GM19438 (cell line): ENCODE results near the gene MXD4.

Source experiments
- ATAC-seq: cut with Tn5 transposase; IDR thresholded peaks from one replicate; pipeline ENCODE4 v1.9.1; 2021; ENCODE audit warnings: low read depth; ENCODE audit not compliant: unreplicated experiment

Gene MXD4

DNA sequence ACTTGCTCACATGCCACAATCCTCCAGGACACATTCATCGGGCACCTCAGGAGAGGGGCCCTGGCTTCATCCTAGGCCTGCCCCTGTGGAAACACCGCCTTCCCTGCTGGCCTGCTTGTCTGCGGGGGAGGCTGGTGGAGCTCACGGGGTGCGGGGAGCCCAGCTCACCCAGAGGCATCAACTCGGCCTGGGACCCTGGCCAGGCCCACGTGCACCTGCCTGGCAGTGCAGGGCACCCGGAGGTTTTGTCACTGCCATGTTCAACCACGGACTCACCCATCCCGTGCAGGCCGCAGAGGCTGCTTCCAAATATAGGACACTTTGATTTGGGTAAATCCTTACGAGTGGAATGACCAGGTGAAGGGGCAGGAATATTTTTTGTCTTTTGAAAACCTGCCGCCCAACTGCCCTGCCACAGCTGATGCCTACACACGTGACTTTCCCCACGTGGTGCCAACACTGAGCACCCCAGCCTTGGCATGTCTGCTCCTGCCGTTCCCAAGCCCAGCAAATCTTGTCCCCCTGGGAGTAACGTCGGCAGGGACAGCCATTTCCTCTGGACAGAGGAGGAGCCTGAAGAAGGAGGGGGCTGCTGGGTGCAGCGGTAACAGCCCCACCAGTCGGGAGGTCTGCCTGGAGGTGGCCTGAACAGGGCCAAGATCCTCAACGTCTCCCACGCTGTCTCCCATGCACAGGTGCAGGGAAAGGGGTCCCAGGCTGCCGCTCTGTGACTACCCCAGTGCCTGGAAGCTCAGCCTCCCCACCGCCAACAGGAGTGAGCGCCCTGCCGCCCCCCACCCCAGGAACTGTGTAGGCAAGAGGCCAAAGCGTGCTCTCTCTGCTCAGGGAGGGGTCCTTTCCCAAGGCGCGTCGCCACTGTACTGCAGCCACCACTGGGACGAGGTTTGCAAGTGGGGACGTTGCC lies 8.5 kb downstream of the MXD4 start:
- ATAC-seq, result no peak

DNA sequence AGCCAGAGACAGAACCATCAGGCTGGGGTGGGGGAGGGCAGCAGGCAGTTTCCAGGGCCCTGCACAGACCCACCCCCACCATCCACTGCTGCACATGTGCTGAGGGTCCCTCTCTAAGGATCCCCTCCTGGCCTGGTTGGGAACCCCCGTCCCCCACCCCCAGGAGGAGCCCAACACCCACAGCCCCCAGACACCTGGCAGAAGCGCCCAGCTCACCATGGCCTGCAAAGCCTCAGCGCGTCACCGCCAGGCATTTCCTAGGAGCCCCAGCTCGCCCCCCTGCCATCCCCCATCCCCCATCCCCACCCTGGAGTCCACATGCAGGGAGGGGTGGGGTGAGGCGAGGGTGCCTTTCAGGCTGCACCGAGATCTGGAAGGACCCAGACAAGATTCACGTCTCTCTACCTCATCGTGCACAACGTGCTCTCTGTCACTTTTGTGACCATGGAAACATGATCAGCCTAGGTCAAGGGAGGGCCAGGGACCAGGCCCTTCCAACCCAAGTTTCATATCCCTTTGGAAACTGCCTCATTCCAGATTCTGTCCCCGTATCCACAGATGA lies 9.3 kb downstream of the MXD4 start:
- ATAC-seq, result no peak

DNA sequence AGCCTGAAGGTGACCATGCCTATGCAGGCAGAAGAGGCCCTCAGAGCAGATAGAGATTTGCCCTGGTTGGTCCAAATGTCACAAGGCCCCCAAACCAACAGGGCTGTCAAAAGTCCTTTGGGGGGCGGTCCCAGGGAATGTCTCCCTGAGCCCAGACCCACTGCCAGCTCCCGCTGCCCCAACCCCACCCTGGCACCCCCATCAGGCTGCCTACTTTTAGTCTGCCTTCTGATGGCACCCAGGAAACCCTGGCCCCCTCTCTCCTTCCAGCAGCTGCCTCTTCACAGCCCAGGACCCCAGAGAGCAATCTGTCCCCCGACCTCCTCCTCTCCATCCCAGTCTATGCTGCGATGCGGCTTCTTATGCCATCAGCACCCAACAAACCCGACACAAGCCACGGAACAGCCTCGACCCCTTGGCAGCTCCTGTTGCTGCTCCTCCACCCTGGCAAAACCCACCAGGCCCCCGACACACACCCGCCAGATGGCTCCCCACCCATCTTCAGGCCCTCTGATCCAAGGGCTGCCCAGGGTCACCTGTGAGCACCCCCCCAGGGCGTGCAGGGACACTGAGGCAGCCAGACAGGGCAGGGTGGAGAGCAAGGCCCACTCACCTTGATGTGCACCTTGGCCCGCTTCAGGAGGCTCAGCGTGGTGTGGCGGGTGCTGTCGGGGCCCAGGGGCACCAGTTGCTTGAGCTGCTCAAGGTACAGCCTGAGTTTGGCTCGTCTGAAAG lies 9.9 kb downstream of the MXD4 start:
- no peak for ATAC-seq

DNA sequence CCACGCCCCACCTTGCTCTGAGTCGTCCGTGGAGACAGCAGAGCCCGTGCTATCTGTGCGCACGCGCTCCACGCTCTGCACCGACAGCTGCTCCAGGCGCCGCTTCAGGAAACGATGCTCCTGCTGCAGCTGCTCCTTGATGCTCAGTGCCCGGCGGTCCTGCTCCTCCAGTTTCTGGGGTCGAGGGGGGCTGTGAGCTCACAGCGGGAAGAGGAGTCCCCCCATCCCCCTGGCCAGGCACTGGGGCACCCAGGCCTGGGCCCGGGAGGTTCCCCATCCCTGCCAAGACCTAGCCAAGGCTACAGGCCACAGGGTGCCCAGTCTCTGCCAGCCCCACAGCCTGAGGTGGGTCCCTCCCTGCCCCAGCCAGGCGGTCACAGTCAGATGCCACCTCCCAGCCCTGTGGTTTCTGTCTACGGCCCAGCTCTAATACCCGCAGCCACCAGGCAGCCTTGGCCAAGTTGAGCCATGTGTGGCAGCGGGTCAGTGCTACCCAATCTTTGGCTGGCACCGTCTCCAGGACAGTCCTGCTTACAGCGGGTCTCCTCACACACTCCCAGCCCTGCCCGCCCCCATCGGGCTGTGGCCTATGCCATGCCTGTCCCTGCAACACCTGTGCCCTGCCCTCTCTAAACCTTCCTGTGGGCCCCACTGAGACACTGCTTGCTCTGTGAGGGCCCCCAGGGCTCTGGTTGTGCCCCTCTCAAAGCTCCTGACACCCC lies 10.7 kb downstream of the MXD4 start:
- no peak for ATAC-seq

DNA sequence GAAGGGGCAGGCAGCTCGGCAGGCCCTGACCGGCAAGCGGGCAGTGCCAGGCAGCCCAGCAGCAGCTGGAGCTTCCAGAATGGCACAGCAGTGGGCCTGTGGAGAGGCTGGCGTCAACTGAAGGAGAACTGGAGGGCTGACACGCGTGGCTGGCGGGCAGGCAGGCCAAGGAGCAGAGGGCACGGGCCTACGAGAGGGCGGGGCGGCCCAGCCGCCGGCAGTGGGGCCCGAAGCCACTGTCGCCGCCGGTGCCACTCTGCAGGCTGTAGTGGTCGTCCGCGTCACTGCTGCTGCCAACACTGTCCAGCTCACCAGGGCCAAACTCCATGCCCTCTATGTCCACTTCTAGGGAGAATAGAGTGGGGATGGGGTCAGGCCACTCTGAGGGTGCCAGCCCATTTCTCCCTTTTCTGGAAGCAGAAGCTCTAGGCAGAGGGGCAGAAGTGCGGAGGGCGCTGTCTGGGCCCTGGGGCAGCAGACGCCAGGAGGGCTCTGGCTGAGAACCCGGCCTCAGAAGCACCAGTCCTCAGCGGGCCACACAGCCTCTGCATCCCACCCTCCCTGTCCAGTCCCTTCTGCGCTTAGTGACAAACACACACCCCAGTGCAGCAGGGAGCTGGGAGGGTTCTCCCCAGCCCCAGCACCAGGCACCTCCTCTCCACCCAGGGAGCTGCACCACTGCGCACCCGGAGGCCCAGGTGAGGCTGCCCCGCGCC lies 11.4 kb downstream of the MXD4 start:
- ATAC-seq, result no peak

DNA sequence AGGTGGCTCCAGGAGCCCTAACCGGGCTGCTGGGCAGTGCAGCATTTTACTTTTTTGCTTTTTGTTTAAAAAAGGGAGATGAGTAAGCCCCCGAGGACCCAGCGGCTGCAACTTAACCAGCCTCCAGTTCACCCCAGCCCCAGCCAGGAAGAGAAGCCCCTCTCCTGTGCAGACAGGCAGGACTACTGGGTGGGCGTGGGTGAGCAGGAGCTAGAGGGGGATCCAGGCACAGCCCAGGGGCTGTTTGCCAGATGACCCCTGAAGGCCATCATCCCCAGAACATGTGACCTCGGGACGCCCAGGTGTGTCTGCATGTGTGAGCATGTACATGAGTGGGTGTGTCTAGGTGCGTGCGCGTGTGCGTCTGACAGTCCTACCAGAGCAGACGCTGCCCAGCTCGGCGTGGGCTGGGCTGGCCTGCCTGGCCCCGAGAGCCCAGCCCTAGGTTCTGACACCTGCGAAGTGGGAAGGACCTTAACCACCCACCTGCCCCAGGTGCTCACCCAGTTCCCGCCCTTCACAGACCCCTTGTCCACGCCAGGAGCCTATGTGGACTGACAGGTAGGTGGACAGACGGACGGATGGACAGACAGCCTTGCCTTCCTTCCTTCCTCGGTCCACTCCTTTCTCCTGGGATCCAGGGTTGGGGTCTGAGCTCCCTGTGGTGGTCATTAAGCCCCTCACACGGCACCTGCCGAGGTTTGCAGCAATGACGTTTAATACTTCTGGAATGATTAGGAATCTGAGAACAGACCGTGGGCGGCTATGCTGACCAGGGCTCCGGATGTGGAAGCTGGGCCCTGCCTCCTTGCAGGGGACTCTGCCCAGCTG lies 12.2 kb downstream of the MXD4 start:
- no peak for ATAC-seq

DNA sequence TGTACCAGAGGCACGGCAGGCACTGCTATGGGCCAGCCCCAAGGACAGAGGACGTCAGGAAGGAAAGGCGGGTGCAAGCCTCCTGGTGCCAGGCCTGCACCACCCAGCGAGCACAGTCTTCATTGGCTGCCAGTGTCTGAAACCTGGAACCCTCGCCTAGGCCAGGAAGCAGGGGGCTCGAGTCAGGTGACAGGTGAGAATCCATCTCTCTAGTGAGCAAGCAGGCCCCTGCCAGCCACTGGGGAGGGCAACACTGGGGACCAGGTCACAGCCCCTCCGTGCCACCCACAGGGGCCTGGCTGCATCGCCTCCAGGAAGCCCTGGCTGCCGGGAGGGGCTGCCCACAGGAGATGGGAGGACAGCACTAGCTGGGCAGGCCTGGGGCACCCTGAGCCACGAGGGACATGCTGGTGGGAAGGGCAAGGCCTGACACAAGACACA lies 13.1 kb downstream of the MXD4 start:
- no peak for ATAC-seq

DNA sequence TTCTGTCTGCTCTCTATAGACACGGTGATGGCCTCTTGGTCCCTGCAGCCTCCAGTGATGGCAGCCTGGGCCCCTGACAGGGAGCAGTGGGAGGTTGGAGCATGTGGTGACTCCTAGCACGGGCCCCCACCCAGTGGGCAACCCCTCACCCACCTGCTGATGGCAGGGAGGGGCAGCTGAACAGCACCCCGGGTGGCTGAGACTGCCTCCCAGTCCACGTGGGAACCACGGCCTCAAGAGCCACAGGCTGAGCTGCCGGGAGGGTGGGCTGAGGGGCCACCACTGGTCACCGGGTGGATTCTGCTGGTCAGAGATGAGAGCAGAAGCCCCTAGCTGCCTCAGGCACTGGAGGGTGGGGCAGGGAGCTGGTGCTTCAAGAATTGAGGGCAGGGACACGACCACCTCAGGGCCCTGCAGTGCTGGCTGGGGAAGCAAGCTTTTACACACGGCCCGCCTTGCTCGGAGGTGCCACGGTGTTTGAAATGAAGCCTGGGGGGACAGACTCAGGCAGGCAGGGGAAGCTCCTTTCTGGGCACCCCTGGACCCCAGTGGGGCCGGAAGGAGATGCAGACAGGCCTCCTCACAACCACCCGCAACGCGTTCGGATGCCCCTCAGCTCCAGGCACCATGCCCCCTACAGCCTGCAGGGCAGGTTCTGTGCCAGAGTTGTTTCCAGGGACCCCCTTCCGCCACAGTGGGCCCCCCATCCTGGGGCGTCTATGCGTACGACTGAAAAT lies 13.7 kb downstream of the MXD4 start:
- ATAC-seq, result no peak

DNA sequence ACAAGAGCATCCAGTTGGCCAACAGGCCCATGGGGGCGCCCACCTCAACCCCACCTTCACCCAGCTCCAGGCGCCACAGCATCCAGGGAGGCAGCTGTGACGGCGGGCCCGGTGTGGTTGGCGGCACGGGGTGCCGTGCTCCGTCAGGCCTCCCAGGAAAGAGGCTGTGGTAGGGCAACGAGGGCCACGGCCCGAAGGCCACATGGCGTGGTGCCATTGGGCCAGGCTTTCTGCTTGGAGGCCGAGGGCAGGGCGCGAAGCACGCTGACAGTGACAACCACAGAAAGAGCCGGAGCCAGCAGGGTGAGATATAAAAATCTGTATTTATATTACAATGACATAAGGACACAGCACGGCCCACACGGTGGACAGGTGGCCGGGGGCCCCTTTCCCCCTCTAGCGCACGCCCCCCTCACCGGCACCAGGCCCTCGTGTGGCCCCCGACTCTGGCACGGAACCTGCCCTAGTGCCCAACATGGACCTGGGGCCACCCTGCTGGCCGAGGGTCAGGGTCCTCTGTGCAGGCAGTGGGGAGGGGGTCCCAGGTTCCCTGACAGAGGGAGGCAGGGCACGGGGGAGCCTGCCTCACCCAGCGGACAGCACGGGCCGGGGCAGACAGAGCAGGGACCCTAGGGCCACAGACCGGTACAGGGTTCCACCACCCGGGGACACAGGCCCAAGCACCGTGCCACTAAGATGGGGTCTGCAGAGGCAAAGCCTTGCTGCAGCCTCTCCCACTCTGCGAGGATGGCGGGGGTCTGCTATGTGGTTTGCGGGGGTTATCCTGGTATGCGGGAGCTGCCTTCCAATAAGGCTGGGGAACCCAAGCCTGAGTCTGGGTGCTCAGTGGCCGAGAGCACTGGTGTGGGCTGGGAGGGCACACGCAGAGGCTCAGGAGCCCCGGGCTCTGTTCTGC lies 14.5 kb downstream of the MXD4 start:
- no peak for ATAC-seq

DNA sequence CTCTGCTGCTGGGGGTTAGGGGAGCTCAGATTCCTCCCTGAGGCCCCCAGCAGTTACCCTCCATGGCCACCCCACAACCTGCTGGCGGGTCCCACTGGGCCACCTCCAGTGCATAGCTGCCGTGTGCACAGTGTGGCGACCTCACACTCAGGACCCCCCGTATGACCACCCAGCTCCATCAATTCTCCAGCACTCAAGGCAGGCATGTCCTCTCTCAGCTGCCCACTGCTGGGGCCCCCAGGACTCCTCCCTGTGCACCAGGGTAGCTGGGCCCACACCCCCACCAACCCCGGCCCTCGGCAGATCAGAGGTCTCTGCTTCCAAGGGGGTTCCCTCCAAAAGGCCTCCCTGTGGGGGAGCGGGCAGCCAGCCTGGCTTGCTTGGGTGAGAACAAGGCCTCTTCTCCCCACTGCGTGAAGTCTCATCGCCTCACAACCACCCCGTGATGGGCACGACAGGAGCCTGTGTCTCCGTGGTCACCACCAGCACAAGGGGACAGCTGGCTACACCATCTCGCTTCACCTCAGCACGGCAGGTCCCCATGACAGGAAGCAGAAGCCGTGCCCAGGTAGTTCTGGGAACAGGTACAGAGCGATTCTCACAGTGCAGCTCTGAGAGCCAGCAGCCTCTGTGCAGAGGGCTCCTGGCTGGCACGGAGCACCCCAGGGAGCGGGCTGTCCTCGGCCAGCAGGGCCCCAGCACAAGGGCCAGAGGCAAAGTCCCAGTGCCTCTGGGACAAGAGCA lies 15.4 kb downstream of the MXD4 start:
- ATAC-seq, result no peak

DNA sequence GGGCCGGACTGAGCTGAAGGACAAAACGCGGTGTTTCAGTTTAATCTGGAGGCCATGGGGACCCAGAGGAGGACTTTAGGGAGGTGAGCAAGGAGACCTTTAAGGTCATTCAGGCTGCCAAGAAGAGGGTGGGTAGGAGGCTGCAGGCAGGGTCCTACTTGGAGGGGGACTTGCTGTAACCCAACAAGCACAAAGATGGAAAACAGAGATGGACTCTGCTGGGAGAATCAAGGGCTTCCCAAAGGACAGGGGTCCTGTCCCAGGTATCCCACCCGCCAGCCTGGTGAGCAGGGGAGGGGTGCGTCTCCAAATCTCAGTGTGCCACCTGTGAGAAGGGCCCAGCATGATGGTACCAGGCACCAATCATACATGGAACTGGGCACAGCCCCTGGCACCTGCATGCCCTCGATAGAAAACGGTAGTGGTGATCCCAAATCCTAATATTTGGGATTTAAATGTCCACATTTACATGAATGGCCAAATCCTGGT lies 16.1 kb downstream of the MXD4 start:
- no peak for ATAC-seq

DNA sequence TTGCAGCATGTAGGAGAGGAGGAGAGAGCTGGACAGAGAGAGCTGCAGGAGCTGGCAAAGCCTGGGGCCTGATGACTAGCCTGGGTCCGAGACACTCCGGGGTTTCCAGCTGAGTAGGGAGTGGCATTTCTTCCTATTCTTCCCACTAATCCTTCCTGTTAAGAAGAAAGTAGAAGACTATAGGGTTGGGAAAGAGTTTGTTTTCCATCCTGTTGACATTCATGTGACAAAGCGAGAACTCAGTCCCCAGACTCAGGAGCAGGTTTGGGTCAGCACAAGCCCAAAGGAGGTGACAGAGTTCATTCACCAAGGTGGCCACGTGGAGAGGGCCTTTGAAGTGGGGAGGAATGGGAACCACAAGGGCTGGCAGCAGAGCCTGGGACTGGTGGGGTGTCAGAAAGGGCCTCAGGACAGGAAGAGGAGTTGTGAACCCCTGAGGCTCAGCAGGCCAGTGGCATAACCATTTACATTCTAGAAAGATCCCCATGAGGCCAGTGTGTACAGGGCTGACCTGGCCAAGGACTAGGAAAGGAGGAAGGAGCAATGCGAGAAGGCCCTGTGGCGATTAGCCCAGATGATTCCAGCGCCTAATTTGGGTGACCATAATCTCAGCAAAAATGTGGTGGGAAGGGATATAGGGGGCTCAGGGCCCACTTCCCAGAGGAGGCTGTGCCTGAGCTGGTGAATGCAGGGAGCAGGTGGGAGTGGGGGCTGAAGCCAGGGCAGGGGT lies 16.7 kb downstream of the MXD4 start:
- no peak for ATAC-seq

DNA sequence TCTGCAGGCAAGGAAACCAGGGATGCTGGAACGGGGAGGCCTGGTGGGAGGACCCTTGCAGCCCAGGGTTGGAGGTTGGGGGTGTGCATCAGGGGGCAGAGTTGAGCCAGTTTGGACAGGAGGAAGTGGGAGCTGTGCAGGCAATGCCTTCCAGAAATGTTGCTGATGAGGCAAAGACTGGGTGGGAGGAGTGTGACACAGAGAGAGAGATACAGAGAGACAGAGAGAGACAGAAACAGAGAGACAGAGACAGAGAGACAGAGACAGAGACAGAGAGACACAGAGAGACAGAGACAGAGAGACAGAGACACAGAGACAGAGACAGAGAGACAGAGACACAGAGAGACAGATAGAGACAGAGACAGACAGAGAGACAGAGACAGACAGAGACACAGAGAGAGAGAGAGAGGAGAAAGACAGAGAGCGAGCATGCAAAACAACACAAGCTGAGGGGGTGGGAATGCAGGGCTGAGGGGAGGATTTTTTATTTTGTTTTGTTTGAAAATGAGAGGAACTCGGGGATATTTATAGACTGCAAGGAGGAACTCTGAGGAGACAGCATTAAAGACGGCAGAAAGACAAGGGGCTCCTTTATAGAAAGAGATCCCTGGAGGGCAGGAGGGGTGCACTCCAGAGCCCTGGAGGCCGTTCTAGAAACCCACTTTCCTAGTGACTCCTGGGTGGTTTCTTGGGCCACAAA lies 18.1 kb downstream of the MXD4 start:
- no peak for ATAC-seq

DNA sequence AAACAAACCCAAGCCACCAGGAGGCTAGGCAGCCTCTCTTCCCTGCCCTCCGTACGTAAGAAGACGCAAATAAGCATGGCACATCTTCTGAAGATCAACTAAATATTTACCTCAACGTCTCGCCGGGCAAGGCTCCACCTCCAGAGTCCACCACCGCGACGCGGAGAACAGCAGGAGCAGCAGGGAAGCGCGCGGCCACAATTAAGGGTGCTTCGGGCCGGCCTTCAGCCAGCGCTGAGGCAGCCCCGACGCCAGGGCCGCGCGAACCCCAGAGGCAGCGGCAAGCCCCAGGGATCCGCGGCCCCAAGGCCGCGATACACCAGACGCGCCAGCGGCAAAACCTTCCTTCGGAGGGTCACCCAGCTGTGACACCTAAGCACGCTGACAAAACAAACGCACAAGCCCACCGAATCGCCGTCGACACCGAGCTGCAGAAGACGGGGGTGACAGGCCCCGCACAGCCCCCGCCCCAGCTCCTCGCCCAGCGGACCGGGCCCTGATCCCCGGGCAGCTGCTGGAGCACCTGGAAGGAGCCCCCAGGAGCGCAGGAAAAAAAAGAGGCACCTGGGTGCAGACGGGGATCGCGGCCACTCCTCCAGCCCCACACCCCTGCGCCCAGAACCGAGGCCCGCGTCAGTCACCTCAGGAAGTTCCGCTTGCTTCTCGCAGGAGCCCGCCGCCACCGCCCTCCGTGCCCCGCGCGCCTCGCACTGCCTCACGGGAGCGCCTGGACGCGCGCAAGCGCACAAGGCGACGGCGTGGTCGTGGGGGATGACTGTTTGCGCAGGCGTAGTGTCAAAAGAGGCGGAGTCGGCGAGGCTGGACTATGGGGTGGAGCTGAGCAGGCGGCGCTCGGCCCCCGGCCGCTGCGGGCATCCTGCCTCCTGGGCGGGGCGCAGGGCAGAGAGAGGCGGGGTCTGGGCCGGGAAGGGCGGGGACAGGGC lies 20.2 kb downstream of the MXD4 start, which contains the start of the genes HAUS3 and POLN:
TSS of gene HAUS3 (minus strand) at position 712 of the 944 bp plus-strand sequence. CDS start 1,175 bp downstream, outside the sequence.
TSS of gene POLN (minus strand) at position 712 of the 944 bp plus-strand sequence. CDS start 12,890 bp downstream, outside the sequence.
- ATAC-seq, result peak; percentile 83
